ENCODE measurements around the gene GFOD1.
"Not testable (repeated sequence)": the region's sequence is repeated elsewhere in the genome, so short reads cannot be mapped to it uniquely, and the experiment has no call there.

The GFOD1 gene

DNA sequence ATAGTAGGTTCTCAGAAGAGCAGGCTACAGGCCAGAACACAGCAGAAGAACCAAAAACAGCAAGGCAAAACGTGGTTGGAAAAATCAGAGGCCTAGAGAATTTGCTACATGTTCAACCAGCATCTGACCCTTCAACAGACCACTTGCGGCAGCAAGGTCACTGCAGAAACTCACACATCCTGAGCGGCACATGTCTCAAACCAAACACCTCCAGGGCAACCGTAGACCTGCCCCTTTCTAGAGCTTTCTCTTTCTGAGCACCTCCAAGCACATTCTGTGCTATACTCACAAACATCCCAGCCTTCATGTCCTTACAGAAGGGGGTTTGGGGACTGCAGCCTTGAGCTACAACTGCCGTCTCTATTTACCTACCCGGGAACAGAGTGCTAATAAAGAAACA is 52.6 kb downstream of the GFOD1 start:
- Mint-ChIP-seq H3K4me1 (peaks cover 55% of the 10 kb centered on the region), H3K4me3 (no peak overlapping the region), H3K27ac (peak overlapping the region; percentile 59), H3K9me3 (peaks cover 3% of the 10 kb centered on the region), H3K27me3 (no peaks in the 10 kb centered on the region), H3K36me3 (peaks cover 6% of the 10 kb centered on the region)
- ATAC-seq: no peak

DNA sequence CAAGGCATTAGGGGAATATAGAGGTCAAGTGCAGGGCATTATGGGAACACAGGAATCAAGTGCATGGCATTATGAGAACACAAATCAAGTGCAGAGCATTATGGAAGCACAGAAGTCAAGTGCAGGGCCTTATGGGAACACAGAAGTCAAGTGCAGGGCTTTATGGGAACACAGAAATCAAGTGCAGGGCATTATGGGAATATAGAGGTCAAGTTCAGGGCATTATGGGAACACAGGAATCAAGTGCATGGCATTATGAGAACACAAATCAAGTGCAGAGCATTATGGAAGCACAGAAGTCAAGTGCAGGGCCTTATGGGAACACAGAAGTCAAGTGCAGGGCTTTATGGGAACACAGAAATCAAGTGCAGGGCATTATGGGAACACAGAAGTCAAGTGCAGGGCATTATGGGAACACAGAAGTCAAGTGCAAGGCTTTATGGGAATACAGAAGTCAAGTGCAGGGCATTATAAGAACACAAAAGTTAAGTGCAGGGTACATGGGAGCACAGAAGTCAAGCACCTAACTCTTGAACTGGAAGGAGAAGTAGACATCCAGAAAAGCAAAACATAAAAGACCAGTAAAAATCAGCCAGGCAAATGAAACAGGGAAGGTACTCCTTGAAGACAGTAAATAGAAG is 53.1 kb downstream of the GFOD1 start:
- H3K27me3 Mint-ChIP-seq, H3K4me3 Mint-ChIP-seq, H3K9me3 Mint-ChIP-seq, H3K36me3 Mint-ChIP-seq, ATAC-seq: not testable (repeated sequence)
- peak overlapping the region; percentile 58 for H3K27ac Mint-ChIP-seq
- peaks cover 60% of the 10 kb centered on the region for H3K4me1 Mint-ChIP-seq

GRCh38 chr6:13433709-13434121 is 53.7 kb downstream of the GFOD1 start:
- Mint-ChIP-seq H3K36me3 (peaks cover 6% of the 10 kb centered on the region), H3K9me3 (peaks cover 3% of the 10 kb centered on the region), H3K27me3 (no peaks in the 10 kb centered on the region), H3K27ac (peak overlapping the region; percentile 58), H3K4me1 (peaks cover 65% of the 10 kb centered on the region), H3K4me3 (no peak overlapping the region)
- peak; percentile 52 for ATAC-seq

DNA sequence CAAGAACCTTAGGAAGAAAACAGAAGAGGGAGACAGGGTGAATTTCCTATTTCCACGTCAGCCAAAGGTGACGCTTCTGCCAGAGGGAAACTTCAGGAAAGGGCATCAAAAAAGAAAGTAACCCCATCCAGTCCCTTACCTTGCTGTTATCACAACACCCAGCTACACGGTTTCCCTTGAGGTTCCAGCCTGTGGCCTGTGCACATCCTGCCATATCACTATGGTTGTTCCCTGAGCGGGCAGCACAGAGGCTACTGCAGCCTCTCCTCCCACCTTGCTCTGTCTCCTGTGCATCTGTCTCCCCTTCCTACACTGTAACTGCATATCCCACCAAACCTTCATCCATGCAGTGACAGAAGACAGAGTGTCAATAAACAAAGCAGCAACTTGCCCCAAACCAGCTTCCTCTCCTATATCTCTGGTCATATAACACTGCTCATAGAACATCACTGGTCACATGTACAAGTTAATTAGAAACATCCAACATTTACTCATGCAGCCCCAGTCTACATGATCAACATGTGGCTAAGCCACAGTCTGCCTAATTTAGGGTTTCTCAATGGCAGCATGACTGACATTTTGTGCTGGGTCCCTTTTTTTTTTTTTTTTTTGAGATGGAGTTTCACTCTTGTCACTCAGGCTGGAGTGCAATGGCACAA is 54.7 kb downstream of the GFOD1 start:
- no peaks in the 10 kb centered on the region for H3K27me3 Mint-ChIP-seq
- H3K36me3 Mint-ChIP-seq: peaks cover 6% of the 10 kb centered on the region
- peak overlapping the region; percentile 10 for H3K4me3 Mint-ChIP-seq
- ATAC-seq: no peak
- peak overlapping the region; percentile 58 for H3K27ac Mint-ChIP-seq
- peaks cover 3% of the 10 kb centered on the region for H3K9me3 Mint-ChIP-seq
- H3K4me1 Mint-ChIP-seq: peaks cover 72% of the 10 kb centered on the region

GRCh38 chr6:13431861-13432465 is 55.4 kb downstream of the GFOD1 start:
- no peak for ATAC-seq
- H3K27ac Mint-ChIP-seq: peak overlapping the region; percentile 58

GRCh38 chr6:13431059-13431656 is 56.2 kb downstream of the GFOD1 start:
- Mint-ChIP-seq H3K36me3 (peaks cover 6% of the 10 kb centered on the region), H3K4me3 (peak overlapping the region; percentile 51), H3K27ac (peak overlapping the region; percentile 58), H3K9me3 (peaks cover 3% of the 10 kb centered on the region), H3K4me1 (peaks cover 84% of the 10 kb centered on the region), H3K27me3 (no peaks in the 10 kb centered on the region)
- no peak for ATAC-seq

More at GRCh38 chr6:13431861-13432465, 55.4 kb downstream of the GFOD1 start:
- H3K4me1 Mint-ChIP-seq: peaks cover 76% of the 10 kb centered on the region
- H3K9me3 Mint-ChIP-seq: peaks cover 3% of the 10 kb centered on the region
- peak overlapping the region; percentile 51 for H3K4me3 Mint-ChIP-seq
- H3K27me3 Mint-ChIP-seq: no peaks in the 10 kb centered on the region
- peaks cover 6% of the 10 kb centered on the region for H3K36me3 Mint-ChIP-seq

DNA sequence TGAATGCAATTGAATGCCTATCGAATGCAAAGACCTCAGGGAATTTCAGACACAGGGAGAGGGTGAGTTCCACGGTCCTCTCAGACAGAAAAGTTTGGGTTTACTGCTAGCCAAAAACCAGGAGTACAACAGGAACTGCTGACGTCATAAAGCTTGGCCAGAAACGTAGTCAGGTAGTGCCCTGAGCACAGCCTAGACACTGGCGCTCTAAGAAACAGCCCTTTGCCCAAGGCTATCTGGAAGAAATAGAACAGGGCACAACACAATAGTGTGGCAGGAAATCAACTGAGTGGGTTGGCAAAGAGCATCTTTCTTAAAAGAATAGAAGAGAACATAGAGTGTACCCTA is 58.0 kb downstream of the GFOD1 start:
- Mint-ChIP-seq H3K9me3 (peaks cover 3% of the 10 kb centered on the region), H3K36me3 (peaks cover 11% of the 10 kb centered on the region), H3K27me3 (no peaks in the 10 kb centered on the region), H3K4me3 (no peak overlapping the region), H3K4me1 (peaks cover 87% of the 10 kb centered on the region), H3K27ac (peak overlapping the region; percentile 95)
- no peak for ATAC-seq

- H3K4me3 Mint-ChIP-seq: peak overlapping the region; percentile 65
- ATAC-seq: peak; percentile 67
- no peaks in the 10 kb centered on the region for H3K27me3 Mint-ChIP-seq
- H3K27ac Mint-ChIP-seq: peak overlapping the region; percentile 95
- H3K4me1 Mint-ChIP-seq: peaks cover 83% of the 10 kb centered on the region
- H3K9me3 Mint-ChIP-seq: peaks cover under 1% of the 10 kb centered on the region
- peaks cover 8% of the 10 kb centered on the region for H3K36me3 Mint-ChIP-seq
Observed at GRCh38 chr6:13428583-13429405, 58.6 kb downstream of the GFOD1 start.

GRCh38 chr6:13427801-13428582 is 59.4 kb downstream of the GFOD1 start:
- peak; percentile 94 for ATAC-seq
- Mint-ChIP-seq H3K9me3 (no peaks in the 10 kb centered on the region), H3K4me1 (peaks cover 75% of the 10 kb centered on the region), H3K27me3 (no peaks in the 10 kb centered on the region), H3K4me3 (peak overlapping the region; percentile 65), H3K36me3 (peaks cover 5% of the 10 kb centered on the region), H3K27ac (peak overlapping the region; percentile 95)

DNA sequence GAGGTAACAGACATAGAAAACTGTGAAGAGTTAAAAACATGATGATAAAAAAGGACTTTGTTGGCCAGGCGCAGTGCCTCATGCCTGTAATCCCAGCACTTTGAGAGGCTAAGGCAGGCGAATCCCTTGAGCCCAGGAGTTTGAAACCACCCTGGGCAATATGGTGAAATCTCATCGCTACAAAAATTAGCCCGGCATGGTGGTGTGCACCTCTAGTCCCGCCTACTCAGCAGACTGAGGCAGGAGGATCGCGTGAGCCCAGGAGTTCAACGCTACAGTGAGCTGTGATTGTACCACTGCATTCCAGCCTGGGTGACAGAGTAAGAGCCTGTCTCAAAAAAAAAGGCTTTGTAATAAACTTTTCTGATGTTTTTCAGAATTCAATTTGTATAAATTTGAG is 60.1 kb downstream of the GFOD1 start:
- H3K27ac Mint-ChIP-seq: peak overlapping the region; percentile 95
- peak; percentile 61 for ATAC-seq
- peak overlapping the region; percentile 65 for H3K4me3 Mint-ChIP-seq
- H3K4me1 Mint-ChIP-seq: peaks cover 68% of the 10 kb centered on the region
- H3K27me3 Mint-ChIP-seq: no peaks in the 10 kb centered on the region
- H3K36me3 Mint-ChIP-seq: peaks cover 5% of the 10 kb centered on the region
- H3K9me3 Mint-ChIP-seq: no peaks in the 10 kb centered on the region

DNA sequence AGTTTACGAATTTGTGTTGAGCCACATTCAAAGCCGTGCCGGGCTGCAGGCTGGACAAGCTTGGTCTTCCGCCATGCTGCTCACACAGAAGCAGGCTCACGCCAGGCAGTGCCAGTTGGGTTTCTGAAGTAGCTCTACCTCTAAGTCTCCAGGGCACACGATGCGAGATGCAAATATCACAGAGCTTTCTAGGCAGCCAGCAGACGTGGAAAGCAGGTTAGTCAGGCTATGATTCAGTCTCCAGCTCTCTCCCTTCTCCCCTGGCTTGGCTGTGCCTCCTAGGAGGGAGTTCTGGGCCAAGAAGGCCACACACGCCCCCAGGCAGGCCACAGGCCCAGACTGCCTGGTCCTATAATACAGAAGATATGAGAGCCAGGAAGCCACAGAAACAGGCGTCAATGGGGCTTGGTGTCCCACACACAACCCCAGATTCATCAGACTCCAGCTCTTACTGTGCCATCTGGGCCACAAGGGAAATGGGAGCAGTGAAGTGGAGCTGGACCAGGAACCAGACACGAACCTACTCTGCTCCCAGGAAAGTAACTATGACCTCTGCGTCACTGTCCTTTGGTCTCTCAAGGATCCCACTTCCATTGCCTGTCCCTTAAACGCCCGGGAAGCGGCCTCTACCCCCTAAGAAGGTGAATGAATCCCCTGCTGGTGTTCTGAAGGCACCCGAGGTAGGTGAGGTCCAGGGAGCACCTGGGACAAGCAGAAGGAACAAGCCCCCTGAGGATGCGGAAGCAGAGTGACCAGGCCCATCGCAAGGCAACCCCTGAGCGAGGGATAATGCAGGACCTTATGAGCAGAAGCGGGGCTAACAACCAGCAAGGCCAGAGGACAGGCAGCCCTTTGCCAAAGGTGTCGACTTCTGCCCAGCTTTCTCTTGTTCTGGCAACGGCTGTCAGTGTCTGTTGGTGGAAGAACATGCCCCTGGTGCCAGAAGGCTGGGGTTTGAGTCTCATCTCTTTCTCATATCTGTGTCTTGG is 61.2 kb downstream of the GFOD1 start:
- ATAC-seq: no peak
- Mint-ChIP-seq H3K4me1 (peaks cover 58% of the 10 kb centered on the region), H3K4me3 (peak overlapping the region; percentile 45), H3K36me3 (peaks cover 5% of the 10 kb centered on the region), H3K27me3 (no peaks in the 10 kb centered on the region), H3K9me3 (no peaks in the 10 kb centered on the region), H3K27ac (peak overlapping the region; percentile 95)

- ATAC-seq: no peak
- no peaks in the 10 kb centered on the region for H3K9me3 Mint-ChIP-seq
Observed at GRCh38 chr6:13425270-13425873, 62.0 kb downstream of the GFOD1 start.

DNA sequence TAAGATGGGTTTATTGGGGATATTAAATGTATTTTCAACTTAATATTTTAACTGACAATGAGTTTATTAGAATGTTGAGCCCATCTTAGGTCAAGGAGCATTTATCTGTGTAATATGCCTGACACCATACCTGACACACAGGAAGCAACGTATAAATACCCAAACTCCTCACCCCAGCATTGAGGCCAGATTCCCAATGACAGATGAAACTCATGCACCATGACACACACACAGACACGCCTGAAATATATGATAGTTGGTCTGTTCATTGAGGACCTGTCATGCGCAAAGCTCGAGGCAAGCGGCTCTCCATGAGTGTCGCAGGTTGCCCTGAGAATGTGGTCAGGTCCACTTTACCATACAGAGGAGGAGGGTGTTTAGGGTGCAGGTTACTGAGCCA is 64.1 kb downstream of the GFOD1 start:
- Mint-ChIP-seq H3K27ac (no peak overlapping the region), H3K4me3 (no peak overlapping the region), H3K27me3 (no peaks in the 10 kb centered on the region), H3K36me3 (peaks cover 15% of the 10 kb centered on the region), H3K4me1 (peaks cover 51% of the 10 kb centered on the region), H3K9me3 (no peaks in the 10 kb centered on the region)
- no peak for ATAC-seq

More at GRCh38 chr6:13425270-13425873, 62.0 kb downstream of the GFOD1 start:
- peaks cover 5% of the 10 kb centered on the region for H3K36me3 Mint-ChIP-seq
- H3K4me1 Mint-ChIP-seq: peaks cover 51% of the 10 kb centered on the region
- H3K27ac Mint-ChIP-seq: peak overlapping the region; percentile 95
- H3K4me3 Mint-ChIP-seq: peak overlapping the region; percentile 45
- H3K27me3 Mint-ChIP-seq: no peaks in the 10 kb centered on the region

Measured in stimulated activated memory B cell treated with anti-CD40 and anti-IgM and Interleukin-4, amounts not matched to agents 10 μg/mL and 1 μg/mL and 100 μg/mL, for 72 hours (primary cell).